GM13976 (cell line): ENCODE data around the gene PCSK6.

ENCODE experiments used
- DNase-seq: peaks from one replicate; pipeline ENCODE4 v3.0.0; 2012; ENCODE audit warnings: low spot score
- in situ Hi-C: fragments of 300-500 bp; cut with MboI; formaldehyde crosslinking; loops from one replicate; pipeline ENCODE4 v1.12.0; 2022; ENCODE audit warnings: low sequenced_read_pairs, mixed read lengths, inconsistent platforms; ENCODE audit not compliant: unreplicated experiment
- TF ChIP-seq, protein P1 (sequence below): IDR thresholded peaks from 2 replicates; pipeline ENCODE4 v1.5.1; 2012; ENCODE audit warnings: borderline replicate concordance, mild to moderate bottlenecking; ENCODE audit not compliant: insufficient read depth; ENCODE audit errors: extremely low read depth, missing control alignments, control extremely low read depth

The PCSK6 gene

DNA sequence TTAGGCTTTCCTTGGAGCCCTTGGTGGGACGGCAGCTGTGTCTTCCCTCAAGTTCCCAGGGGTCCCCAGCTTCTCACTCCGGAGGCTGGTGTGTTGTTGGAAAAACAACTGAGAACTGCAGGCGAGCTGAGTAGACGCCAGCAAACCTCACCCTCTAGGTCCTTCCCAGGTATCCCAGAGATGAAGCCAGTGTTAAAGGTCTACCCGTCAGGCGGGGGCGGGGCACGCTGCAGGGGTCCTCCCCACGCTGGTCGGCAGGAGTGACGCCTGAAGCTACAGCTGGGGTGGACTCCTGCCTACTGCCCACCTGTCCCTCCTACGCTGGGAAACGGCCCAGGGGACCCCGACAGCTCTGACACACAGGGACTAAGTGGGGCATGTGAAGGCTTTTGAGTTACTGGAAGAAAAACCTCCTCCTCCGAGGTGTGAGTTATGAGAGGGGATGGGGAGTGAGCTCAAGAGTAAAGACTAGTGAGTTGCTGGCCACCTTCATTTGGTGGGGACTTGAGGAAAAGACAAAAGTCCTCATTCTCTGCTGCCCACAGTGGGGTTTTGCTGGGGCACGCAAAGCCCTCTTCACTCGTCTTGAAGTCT, 162.3 kb downstream of the PCSK6 start:
- DNase-seq, result no peak
- TF ChIP-seq, protein P1, sequence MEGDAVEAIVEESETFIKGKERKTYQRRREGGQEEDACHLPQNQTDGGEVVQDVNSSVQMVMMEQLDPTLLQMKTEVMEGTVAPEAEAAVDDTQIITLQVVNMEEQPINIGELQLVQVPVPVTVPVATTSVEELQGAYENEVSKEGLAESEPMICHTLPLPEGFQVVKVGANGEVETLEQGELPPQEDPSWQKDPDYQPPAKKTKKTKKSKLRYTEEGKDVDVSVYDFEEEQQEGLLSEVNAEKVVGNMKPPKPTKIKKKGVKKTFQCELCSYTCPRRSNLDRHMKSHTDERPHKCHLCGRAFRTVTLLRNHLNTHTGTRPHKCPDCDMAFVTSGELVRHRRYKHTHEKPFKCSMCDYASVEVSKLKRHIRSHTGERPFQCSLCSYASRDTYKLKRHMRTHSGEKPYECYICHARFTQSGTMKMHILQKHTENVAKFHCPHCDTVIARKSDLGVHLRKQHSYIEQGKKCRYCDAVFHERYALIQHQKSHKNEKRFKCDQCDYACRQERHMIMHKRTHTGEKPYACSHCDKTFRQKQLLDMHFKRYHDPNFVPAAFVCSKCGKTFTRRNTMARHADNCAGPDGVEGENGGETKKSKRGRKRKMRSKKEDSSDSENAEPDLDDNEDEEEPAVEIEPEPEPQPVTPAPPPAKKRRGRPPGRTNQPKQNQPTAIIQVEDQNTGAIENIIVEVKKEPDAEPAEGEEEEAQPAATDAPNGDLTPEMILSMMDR, result no peak
- in situ Hi-C loops, result no loop called here

DNA sequence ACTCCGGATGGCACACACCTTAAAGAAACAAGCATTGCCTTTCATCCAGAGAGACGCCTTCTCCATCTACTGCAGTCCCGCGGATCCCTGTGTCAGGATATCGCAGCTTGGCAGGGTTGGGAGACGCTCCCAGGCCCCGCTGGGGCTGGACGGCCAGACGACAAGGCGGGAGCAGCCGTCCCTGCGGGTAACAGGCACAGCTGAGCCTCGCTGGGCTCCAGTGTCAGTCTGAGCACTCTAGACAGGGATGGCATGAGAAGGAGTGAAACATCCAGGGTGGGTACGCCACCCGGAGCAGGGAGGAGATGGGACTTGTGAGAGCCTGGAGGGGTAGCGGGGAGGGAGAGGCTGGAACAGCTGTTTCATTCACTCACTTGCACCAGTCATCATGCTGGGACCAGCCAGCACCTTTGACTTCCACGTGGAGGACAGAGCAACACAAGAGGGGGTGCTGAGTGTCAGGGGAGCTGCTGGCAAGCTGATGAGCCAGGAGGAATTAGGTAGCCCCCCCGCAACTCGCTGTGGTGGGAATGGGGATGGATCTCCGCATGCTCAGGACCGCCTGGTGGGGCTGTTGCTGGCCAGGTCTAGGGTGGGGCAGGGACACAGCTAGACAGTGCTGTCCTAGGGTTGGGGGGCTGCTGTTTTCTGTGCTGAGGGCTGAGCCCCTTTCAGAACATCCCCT, 162.9 kb downstream of the PCSK6 start:
- TF ChIP-seq, protein P1, result no peak
- in situ Hi-C loops, result no loop called here
- no peak for DNase-seq

DNA sequence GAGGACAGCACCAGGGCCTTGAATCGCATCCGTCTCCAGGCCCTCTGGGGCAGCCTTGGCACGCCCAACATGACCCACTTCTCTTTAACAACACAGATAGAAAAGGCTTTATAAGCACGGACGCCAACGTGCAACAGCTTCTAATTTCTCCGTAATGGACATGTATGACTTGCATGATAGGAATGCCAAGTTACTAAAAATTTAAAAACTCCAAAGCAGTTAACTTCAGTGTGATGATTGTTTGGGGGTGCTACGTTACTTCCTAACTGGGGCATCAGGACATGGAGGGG, 163.5 kb downstream of the PCSK6 start:
- in situ Hi-C loops, result no loop called here
- TF ChIP-seq, protein P1, result no peak
- DNase-seq, result no peak

DNA sequence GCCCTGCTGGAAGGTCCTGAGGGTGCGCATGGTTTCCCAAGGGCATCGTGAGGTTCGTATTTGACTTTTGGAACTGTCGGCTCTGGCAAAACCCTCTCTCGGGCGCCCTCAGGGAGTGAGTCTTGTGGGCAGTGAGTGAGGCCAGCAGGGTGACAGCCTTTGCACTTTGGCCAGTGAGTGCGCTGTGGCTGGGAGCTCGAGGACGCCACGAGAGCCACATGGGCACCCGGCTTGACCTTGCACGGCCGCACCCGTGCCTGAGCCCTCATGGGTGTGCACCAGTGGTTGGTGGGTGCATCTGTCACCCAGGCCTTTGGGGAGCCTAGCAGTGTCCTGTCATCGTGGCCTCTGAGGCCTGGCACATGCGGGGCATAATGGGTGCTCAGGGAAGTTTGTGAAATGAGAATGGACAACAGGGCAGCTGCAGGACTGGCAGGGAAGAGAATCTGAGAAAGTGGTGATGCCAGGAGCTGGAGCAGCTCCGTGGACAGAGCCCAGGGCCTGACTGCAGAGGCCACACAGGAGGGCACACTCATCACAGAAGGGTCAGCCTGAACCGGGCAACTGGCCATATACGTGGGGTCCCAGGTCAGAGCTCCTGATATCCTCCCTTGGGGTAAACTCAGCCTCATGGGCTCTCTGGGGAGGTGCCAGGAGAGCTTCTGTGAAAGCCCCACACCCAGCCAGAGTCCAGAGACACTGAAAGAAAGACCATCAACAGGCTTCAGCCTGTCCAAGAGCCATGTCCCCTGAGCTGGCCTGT, 164.1 kb downstream of the PCSK6 start:
- DNase-seq, result no peak
- TF ChIP-seq, protein P1, result no peak
- in situ Hi-C loops, result no loop called here

DNA sequence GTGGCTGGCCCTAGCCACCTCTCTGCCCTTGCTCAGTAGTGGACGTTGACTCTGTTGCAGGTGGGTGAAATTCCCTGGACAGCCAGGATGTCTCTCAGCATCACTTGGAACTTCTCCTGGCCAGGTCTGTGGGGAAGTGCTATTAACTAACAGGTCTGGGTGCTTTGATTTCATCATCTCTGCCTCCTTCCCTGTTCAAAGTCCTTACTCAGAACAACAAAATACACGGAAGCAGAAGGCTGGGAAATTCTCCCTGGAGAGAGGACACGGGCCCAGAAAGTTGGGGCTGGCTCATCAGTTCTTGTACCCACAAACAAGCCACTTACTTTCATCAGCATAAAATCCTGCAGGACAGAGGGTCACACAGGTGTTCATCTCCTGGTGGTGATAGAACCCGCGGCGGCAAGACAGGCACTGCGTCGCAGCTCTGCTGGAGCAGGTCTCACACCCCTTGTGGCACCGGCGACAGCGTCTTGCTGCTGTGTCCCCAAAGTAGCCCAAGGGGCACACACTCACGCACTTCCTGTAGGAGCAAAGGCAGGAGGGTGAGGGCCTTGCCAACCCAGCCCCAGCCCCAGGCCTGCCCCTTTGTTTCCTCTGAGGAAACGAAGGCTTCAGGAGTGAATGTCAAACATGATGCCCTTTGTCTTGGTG, 164.9 kb downstream of the PCSK6 start:
- in situ Hi-C loops, result no loop called here
- TF ChIP-seq, protein P1, result no peak
- no peak for DNase-seq

DNA sequence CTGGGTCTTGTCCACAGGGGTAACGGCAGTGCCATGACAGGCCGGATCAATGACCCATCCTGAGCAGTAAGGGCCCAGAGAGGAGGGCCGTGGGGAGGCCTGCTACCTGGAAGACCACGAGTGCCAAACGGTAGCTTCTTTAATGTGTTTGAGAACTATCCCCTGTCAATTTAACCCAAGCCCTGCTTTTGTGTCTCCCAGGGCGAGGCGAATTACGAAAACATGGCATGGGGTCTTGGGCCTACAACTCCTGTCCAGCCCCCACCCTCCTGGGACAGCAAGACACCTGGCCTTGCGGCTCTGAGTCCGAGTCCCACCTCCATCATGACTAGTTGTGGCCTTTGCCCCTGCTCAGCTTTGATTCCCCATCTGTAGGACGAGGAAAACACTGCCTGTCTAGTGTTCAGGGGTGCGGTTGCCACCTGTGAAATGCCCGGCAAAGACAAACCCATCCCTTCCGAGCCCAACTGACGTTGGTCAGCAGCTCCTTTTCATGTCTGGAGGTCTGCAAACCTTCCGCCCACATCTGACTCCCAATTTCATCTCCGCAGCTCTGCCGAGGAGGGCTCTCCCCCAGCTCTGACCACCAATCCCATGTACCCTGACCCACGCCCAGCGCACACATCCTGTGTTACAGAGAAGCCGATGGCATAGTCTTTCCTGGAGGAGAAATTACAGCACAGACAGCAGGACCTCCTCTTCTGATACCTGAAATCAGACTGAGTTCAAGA, 165.5 kb downstream of the PCSK6 start:
- no peak for DNase-seq
- TF ChIP-seq, protein P1, result no peak
- in situ Hi-C loops, result no loop called here
